Ovary (tissue), 9 donors: ENCODE data around the gene SLX4. TPM values are rescaled to one million over a fixed set of nuclear protein-coding genes. Genes with fewer than 3 reads are reported as not detected.

Experiments used
- DNase-seq, 5 donors: peaks; one replicate each; pipeline ENCODE4 v3.0.0-alpha.2; 2019 to 2020
- H3K27ac ChIP-seq, 2 donors: fragments of 200-600 bp; one replicate each; pipeline versions ENCODE4 v1.5.1 to v1.8.0; 2019 to 2022
- H3K27me3 ChIP-seq: fragments of 200-600 bp; one replicate; pipeline ENCODE4 v1.8.0; 2022
- H3K36me3 ChIP-seq: fragments of 200-600 bp; sonication (generic); one replicate; pipeline ENCODE4 v1.5.1; 2019
- H3K4me1 ChIP-seq: one replicate; pipeline ENCODE4 v1.8.1; 2013; ENCODE audit warnings: mild to moderate bottlenecking, moderate library complexity; ENCODE audit not compliant: insufficient read depth
- H3K4me3 ChIP-seq: fragments of 200-600 bp; sonication (generic); one replicate; pipeline ENCODE4 v1.5.1; 2017
- H3K9me3 ChIP-seq, 2 donors: fragments of 200-600 bp in 1 of 2; sonication (generic) in 1 of 2; one replicate each; pipeline versions ENCODE4 v1.5.1 to v1.8.1; 2013 to 2019; ENCODE audit warnings: mild to moderate bottlenecking in 1 of 2, moderate library complexity in 1 of 2
- EP300 ChIP-seq: sonication (generic); formaldehyde crosslinking; IDR thresholded peaks from one replicate; pipeline ENCODE4 v1.6.1; 2017; ENCODE audit warnings: antibody characterized with exemption
- POLR2A ChIP-seq: fragments of 450-650 bp; IDR thresholded peaks from one replicate; pipeline ENCODE4 v1.6.1; 2017; ENCODE audit warnings: antibody characterized with exemption, mild to moderate bottlenecking, moderate library complexity
- WGBS, 3 donors: extraction: QIAGEN DNeasy Blood & Tissue Kit in 1 of 3; methylation state at CpG; one replicate each; pipeline versions ENCODE4 v1.1.5 to v1.1.7; 2013 to 2017; 5-methylcytosine and 5-hydroxymethylcytosine counted together
- intact Hi-C, 4 donors: fragments of 100-400 bp; cut with DNase I; formaldehyde crosslinking; loops; one replicate each; pipeline versions ENCODE4 v1.11.0 to v1.15.1; 2022 to 2023
- polyA plus RNA-seq, 2 donors: library from polyadenylated mRNA; stranded (reverse); fragments of 200-250 nt in 1 of 2; fragments of 350-450 nt in 1 of 2; fragmentation: Illumina TruSeq in 1 of 2; extraction: RNeasy Lipid Tissue Mini Kit (QIAGEN cat#74804) in 1 of 2; gene quantifications; one replicate each; pipeline ENCODE4 v1.2.3, GENCODE V29; 2013 to 2014
- total RNA-seq, 7 donors: library from RNA; depleted of rRNA in 2 of 7; stranded (reverse); fragments of >200 nt in 2 of 7; fragmentation: NEBNext Ultra II Directional in 3 of 7; extraction: Animal tissue kit (Norgen Biotek cat#: 25700) in 3 of 7; gene quantifications; one replicate each; pipeline versions ENCODE4 v1.1.0 to v1.2.4, GENCODE V29; 2016 to 2023
- TF ChIP-seq, protein P1 (sequence below), 3 donors: fragments of 450-650 bp in 2 of 3; fragments of 200-600 bp in 1 of 3; IDR thresholded peaks; one replicate each; pipeline versions ENCODE4 v1.5.1 to v1.8.0; 2016 to 2022; ENCODE audit warnings: antibody characterized with exemption in 3 of 3, mild to moderate bottlenecking in 1 of 3
- donor health status: DM: no; HTN: no; CAD: no; lungs with moderate emphysema.
- donor health status: DM: no; HTN: no; CAD: no.
- donor health status: Bipolar disorder and iron deficiency.
- donor health status: DM: yes; HTN: yes; CAD: no.
- donor health status: DM: no; HTN: no; CAD: no.
- donor health status: DM: yes; HTN: yes; CAD: no.

The SLX4 gene
- total and polyA plus RNA-seq, 9 donors = 1.7 to 4.9 (median 3.2) TPM

GRCh38 chr16:3651461-3652372 is 40.3 kb upstream of the SLX4 start:
- no peaks in the 10 kb centered on the region for H3K9me3 ChIP-seq
- H3K4me1 ChIP-seq = peaks cover 1% of the 10 kb centered on the region
- TF ChIP-seq, protein P1, sequence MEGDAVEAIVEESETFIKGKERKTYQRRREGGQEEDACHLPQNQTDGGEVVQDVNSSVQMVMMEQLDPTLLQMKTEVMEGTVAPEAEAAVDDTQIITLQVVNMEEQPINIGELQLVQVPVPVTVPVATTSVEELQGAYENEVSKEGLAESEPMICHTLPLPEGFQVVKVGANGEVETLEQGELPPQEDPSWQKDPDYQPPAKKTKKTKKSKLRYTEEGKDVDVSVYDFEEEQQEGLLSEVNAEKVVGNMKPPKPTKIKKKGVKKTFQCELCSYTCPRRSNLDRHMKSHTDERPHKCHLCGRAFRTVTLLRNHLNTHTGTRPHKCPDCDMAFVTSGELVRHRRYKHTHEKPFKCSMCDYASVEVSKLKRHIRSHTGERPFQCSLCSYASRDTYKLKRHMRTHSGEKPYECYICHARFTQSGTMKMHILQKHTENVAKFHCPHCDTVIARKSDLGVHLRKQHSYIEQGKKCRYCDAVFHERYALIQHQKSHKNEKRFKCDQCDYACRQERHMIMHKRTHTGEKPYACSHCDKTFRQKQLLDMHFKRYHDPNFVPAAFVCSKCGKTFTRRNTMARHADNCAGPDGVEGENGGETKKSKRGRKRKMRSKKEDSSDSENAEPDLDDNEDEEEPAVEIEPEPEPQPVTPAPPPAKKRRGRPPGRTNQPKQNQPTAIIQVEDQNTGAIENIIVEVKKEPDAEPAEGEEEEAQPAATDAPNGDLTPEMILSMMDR (IDR thresholded peaks at IDR 0.05) = no peak
- TF ChIP-seq POLR2A (no peak), EP300 (no peak)
- intact Hi-C loops = no loop called here
- 79 to 83% (median 80%) methylated on average over 18 of the region's 18 CpGs for WGBS, 3 donors
- no peaks in the 10 kb centered on the region for H3K36me3 ChIP-seq
- no peaks in the 10 kb centered on the region for H3K27me3 ChIP-seq
- DNase-seq = peak in 1 of 5 donors; percentile 9
- H3K4me3 ChIP-seq = no peak overlapping the region
- no peak overlapping the region for H3K27ac ChIP-seq

DNA sequence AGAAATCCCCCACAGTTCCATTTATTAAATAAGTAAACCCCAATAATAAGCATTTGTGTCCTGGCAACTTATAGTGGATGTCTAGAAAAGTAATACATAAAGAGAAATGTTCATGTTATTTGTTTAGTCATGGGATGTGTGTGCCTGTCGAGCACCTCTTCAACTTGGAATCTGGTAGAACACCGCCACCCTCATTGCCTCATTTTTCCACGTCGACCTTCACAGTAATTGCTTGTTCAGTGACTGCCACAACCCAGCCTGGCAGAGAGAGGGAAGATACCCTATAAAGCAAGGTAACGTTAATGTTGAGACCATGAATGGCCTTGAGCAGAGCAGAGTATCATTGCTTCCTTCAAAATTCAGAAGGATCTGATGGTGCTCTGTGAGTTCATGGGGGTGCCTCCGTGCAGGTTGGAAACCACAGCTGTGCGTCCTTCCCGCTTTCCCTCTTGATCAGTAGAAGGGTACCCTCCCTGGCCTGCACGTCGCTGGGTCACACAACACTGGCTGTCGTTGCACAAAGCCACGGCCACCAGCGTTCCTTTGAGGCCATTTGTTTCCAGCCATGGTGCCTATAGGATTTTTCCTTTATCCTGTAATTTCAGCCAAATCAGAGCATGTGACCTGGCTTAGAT is 39.3 kb upstream of the SLX4 start:
- H3K9me3 ChIP-seq = no peaks in the 10 kb centered on the region
- no peaks in the 10 kb centered on the region for H3K27me3 ChIP-seq
- no peak for TF ChIP-seq EP300
- no peak for TF ChIP-seq POLR2A
- TF ChIP-seq, protein P1 (IDR thresholded peaks at IDR 0.05) = no peak
- 84 to 92% (median 88%) methylated on average over 13 of the region's 13 CpGs for WGBS, 3 donors
- H3K4me3 ChIP-seq = no peak overlapping the region
- no peak overlapping the region for H3K27ac ChIP-seq
- intact Hi-C loops = no loop called here
- peaks cover 1% of the 10 kb centered on the region for H3K4me1 ChIP-seq
- DNase-seq = no peak
- no peaks in the 10 kb centered on the region for H3K36me3 ChIP-seq

DNA sequence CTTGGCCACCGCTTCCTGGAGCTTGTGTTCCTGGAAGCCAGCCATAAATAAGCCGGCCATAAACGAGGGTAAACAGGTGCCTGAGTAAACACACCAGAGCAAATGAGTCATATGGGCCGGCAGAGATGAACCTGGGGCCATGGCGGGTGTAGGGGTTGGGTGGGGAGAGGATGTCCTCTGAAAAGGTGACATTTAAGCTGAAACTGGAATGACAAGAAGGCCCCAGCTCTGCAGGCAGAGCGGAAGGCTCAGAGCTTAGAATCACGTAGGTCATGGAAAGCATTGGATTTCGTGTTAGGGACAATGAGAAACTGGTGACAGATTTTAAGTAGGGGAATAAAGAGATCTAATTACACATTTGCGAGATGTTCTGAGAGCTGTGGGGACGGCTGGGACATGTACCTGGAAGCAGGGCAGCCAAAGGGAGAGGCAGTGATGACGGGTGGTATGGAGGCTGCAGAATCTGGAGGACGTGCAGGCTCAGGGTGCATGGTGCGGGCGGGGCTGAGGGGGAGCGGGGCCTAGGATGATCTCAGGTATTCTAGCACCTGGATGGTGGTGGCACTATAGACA is 35.0 kb upstream of the SLX4 start:
- 71 to 75% (median 74%) methylated on average over 15 of the region's 15 CpGs for WGBS, 3 donors
- DNase-seq = no peak
- H3K4me3 ChIP-seq = no peak overlapping the region
- TF ChIP-seq, protein P1 (IDR thresholded peaks at IDR 0.05) = no peak
- no peak for TF ChIP-seq EP300
- no peak for TF ChIP-seq POLR2A
- H3K27ac ChIP-seq = no peak overlapping the region
- no peaks in the 10 kb centered on the region for H3K36me3 ChIP-seq
- no peaks in the 10 kb centered on the region for H3K9me3 ChIP-seq
- intact Hi-C loops = no loop called here
- H3K27me3 ChIP-seq = no peaks in the 10 kb centered on the region
- no peaks in the 10 kb centered on the region for H3K4me1 ChIP-seq

DNA sequence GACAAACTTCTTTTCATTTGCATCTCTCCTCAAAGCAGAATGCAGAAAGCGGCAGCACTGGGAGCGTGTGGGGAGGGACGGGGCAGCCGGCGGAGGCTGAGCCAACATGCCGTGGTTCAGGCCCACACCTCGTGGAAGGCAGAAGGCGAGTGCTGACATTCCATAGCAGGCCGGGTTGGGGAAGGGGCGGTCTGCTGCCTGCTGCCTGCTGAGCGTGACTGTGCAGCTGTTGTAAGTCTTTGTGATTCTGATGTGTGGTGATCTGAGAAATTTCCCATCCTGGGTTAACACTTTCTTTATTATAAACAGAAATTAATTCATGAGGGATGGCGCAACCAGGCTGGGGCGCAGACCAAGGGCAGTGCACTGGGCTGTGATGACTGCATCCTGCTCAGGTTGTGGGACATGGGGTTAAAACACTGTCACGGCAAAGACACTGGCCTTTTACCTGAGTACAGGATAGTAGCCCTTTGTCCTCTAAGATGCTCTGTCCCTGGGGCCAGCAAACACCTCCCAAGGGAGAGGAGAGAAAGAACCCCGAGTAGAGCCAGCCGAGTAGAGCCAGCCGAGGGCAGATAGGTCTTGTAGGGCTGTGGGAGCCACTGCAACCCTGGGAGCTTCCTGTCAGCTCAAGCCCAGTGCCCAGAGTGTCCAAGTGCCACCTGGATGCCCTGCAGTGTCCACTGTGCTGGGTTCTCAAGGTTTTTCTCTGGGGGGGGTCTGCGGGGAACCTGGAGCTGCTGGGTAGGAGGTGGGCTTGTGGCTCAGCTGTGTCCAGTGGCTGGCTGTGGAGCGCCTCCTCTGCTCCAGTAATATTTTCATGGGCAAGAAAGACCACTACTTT is 34.3 kb upstream of the SLX4 start:
- DNase-seq = no peak
- WGBS, 3 donors = 31 to 53% (median 42%) methylated on average over 19 of the region's 19 CpGs

More for the DNA sequence above, 34.3 kb upstream of the SLX4 start:
- Histone ChIP-seq H3K36me3 (no peaks in the 10 kb centered on the region), H3K27ac (no peak overlapping the region), H3K9me3 (no peaks in the 10 kb centered on the region), H3K27me3 (no peaks in the 10 kb centered on the region), H3K4me1 (no peaks in the 10 kb centered on the region), H3K4me3 (no peak overlapping the region)
- intact Hi-C loops = no loop called here
- TF ChIP-seq, protein P1 (IDR thresholded peaks at IDR 0.05) = no peak
- TF ChIP-seq POLR2A = no peak
- TF ChIP-seq EP300 = no peak
